Hepatocyte (in vitro differentiated cells): ENCODE results near the gene SHROOM2.

Experiments used
- CTCF ChIP-seq: fragments of 200-600 bp; sonication (generic); IDR thresholded peaks from 2 replicates; pipeline ENCODE4 v1.5.1; 2016; ENCODE audit warnings: antibody characterized with exemption, mild to moderate bottlenecking; ENCODE audit not compliant: poor library complexity
- EZH2 ChIP-seq: fragments of 200-600 bp; sonication (generic); IDR thresholded peaks from 2 replicates; pipeline ENCODE4 v1.6.1; 2016; ENCODE audit warnings: antibody characterized with exemption, mild to moderate bottlenecking, borderline replicate concordance
- EZH2phosphoT487 ChIP-seq: fragments of 200-600 bp; sonication (generic); IDR thresholded peaks from one replicate; pipeline ENCODE4 v1.6.1; 2018; ENCODE audit warnings: antibody characterized with exemption, mild to moderate bottlenecking, low read depth, moderate library complexity; ENCODE audit not compliant: unreplicated experiment, severe bottlenecking

- no peak for TF ChIP-seq CTCF
- TF ChIP-seq EZH2phosphoT487 = no peak
- no peak for TF ChIP-seq EZH2
Measured at GRCh38 chrX:9825129-9825790, 39.0 kb downstream of the SHROOM2 start.
